H1 (cell line): ENCODE measurements around the gene TBC1D30. TPM values are rescaled to one million over a fixed set of nuclear protein-coding genes. Genes with fewer than 3 reads are reported as not detected.

Source experiments
- CTCF ChIA-PET: fragments of 300-600 bp; sonication (Branson Sonifier 250); formaldehyde crosslinking; loops from one replicate; lab custom pipeline; 2021; ENCODE audit not compliant: partially characterized antibody; lab: Charles Lee
- POLR2A ChIA-PET: fragments of 300-600 bp; sonication (Branson Sonifier 250); formaldehyde crosslinking; loops from one replicate; lab custom pipeline; 2021; ENCODE audit warnings: inconsistent platforms; ENCODE audit not compliant: partially characterized antibody; lab: Charles Lee
- DNase-seq, 2 experiments: peaks; one replicate each; pipeline versions ENCODE4 v3.0.0 to v3.0.0-alpha.2; 2010 to 2022; ENCODE audit warnings: low spot score in 2 of 2, low read depth in 1 of 2, mixed read lengths in 1 of 2
- FAIRE-seq: peaks from 2 replicates; lab custom pipeline; 2011; peaks lifted over from hg19 to GRCh38; lab: Jason Lieb, UNC
- H2AFZ ChIP-seq: 2 replicates; pipeline ENCODE4 v1.8.1; 2012; ENCODE audit warnings: low read length, inconsistent platforms
- H2AK5ac ChIP-seq: 2 replicates; pipeline ENCODE4 v1.6.1; 2013; ENCODE audit warnings: low read depth, low read length
- H2BK120ac ChIP-seq: replicated peaks from 2 replicates; pipeline ENCODE3; 2013; ENCODE audit warnings: low read depth, low read length, inconsistent platforms
- H2BK12ac ChIP-seq: 2 replicates; pipeline ENCODE4 v1.6.1; 2013; ENCODE audit warnings: low read depth, low read length
- H2BK15ac ChIP-seq: 2 replicates; pipeline ENCODE4 v1.6.1; 2013; ENCODE audit warnings: low read length
- H2BK20ac ChIP-seq: 2 replicates; pipeline ENCODE4 v1.6.1; 2013; ENCODE audit warnings: low read length
- H2BK5ac ChIP-seq: 2 replicates; pipeline ENCODE4 v1.6.1; 2013; ENCODE audit warnings: low read depth, low read length
- H3K14ac ChIP-seq: 2 replicates; pipeline ENCODE4 v1.6.1; 2013; ENCODE audit warnings: inconsistent platforms; ENCODE audit not compliant: insufficient read length
- H3K18ac ChIP-seq: 2 replicates; pipeline ENCODE4 v1.6.1; 2013; ENCODE audit warnings: low read length; ENCODE audit errors: extremely low read depth
- H3K23ac ChIP-seq: 2 replicates; pipeline ENCODE4 v1.6.1; 2013; ENCODE audit warnings: inconsistent platforms; ENCODE audit not compliant: insufficient read length
- H3K23me2 ChIP-seq: 2 replicates; pipeline ENCODE4 v1.6.1; 2013; ENCODE audit warnings: low read depth, low read length
- H3K27ac ChIP-seq: 2 replicates; pipeline ENCODE4 v1.6.1; 2011; ENCODE audit warnings: low read depth, low read length, inconsistent platforms
- H3K27me3 ChIP-seq, 4 experiments: replicated peaks in 1 of 4; 1 replicate in 1 of 4; 2 replicates in 3 of 4; pipeline versions ENCODE4 v1.6.1 to v1.8.1; 2011 to 2013; ENCODE audit warnings: low read length in 3 of 4, mild to moderate bottlenecking in 3 of 4, inconsistent platforms in 2 of 4, mixed read lengths in 2 of 4, moderate library complexity in 1 of 4; ENCODE audit not compliant: control insufficient read depth in 3 of 4, insufficient read depth in 3 of 4; ENCODE audit errors: extremely low read depth in 1 of 4
- H3K36me3 ChIP-seq, 4 experiments: 2 replicates each; pipeline versions ENCODE4 v1.6.1 to v1.8.1; 2011 to 2013; ENCODE audit warnings: mild to moderate bottlenecking in 4 of 4, low read length in 3 of 4, moderate library complexity in 2 of 4, control low read depth in 1 of 4, inconsistent platforms in 1 of 4; ENCODE audit not compliant: insufficient read depth in 4 of 4, control insufficient read depth in 2 of 4
- H3K4ac ChIP-seq: replicated peaks from 2 replicates; pipeline ENCODE3; 2013; ENCODE audit warnings: low read length, low read depth, mixed read lengths, inconsistent platforms; ENCODE audit not compliant: insufficient read length
- H3K4me1 ChIP-seq, 4 experiments: replicated peaks in 1 of 4; 1 replicate in 1 of 4; 2 replicates in 3 of 4; pipeline versions ENCODE4 v1.6.1 to v1.8.1; 2011 to 2013; ENCODE audit warnings: low read length in 3 of 4, inconsistent platforms in 2 of 4, mixed read lengths in 1 of 4; ENCODE audit not compliant: insufficient read depth in 4 of 4, control insufficient read depth in 3 of 4
- H3K4me2 ChIP-seq, 2 experiments: 2 replicates each; pipeline versions ENCODE4 v1.6.1 to v1.8.1; 2011 to 2013; ENCODE audit warnings: low read depth in 2 of 2, low read length in 2 of 2, control low read depth in 1 of 2, inconsistent platforms in 1 of 2, mild to moderate bottlenecking in 1 of 2; ENCODE audit not compliant: insufficient read depth in 1 of 2
- H3K4me3 ChIP-seq, 4 experiments: fragments of 200-600, 300-600 bp in 1 of 4; sonication (generic), shearing (Covaris generic), sonication (Bioruptor Twin) in 1 of 4; 2 replicates each; pipeline versions ENCODE4 v1.5.1 to v1.8.1; 2011 to 2016; ENCODE audit warnings: low read length in 4 of 4, low read depth in 3 of 4, control low read depth in 2 of 4, inconsistent platforms in 2 of 4, mild to moderate bottlenecking in 2 of 4, mixed read lengths in 1 of 4, moderate library complexity in 1 of 4; ENCODE audit not compliant: insufficient read depth in 2 of 4; ENCODE audit errors: extremely low read depth in 1 of 4
- H3K56ac ChIP-seq: replicated peaks from 2 replicates; pipeline ENCODE3; 2013; ENCODE audit warnings: low read depth, mild to moderate bottlenecking, mixed read lengths, low read length, inconsistent platforms; ENCODE audit not compliant: insufficient read length
- H3K79me1 ChIP-seq: 2 replicates; pipeline ENCODE4 v1.6.1; 2013; ENCODE audit warnings: low read depth, low read length, control low read depth
- H3K79me2 ChIP-seq, 2 experiments: 2 replicates each; pipeline versions ENCODE4 v1.6.1 to v1.8.1; 2012 to 2013; ENCODE audit warnings: low read length in 2 of 2, mild to moderate bottlenecking in 2 of 2, inconsistent platforms in 1 of 2; ENCODE audit not compliant: insufficient read depth in 2 of 2, control insufficient read depth in 1 of 2
- H3K9ac ChIP-seq, 4 experiments: replicated peaks in 1 of 4; 1 replicate in 1 of 4; 2 replicates in 3 of 4; pipeline versions ENCODE4 v1.6.1 to v1.8.1; 2011 to 2013; ENCODE audit warnings: low read depth in 3 of 4, low read length in 3 of 4, control low read depth in 2 of 4, mild to moderate bottlenecking in 2 of 4, moderate library complexity in 2 of 4, inconsistent platforms in 1 of 4; ENCODE audit errors: extremely low read depth in 1 of 4
- H3K9me3 ChIP-seq, 2 experiments: 2 replicates each; pipeline versions ENCODE4 v1.6.1 to v1.8.1; 2012 to 2013; ENCODE audit warnings: mild to moderate bottlenecking in 2 of 2, moderate library complexity in 2 of 2, control low read depth in 1 of 2, inconsistent platforms in 1 of 2, low read depth in 1 of 2, low read length in 1 of 2, mixed read lengths in 1 of 2; ENCODE audit not compliant: insufficient read depth in 2 of 2
- H4K20me1 ChIP-seq, 2 experiments: replicated peaks in 1 of 2; 2 replicates each; pipeline versions ENCODE3 to v1.8.1; 2011 to 2013; ENCODE audit warnings: inconsistent platforms in 2 of 2, low read length in 2 of 2, mild to moderate bottlenecking in 1 of 2; ENCODE audit not compliant: insufficient read depth in 2 of 2, control insufficient read depth in 1 of 2
- H4K5ac ChIP-seq: 2 replicates; pipeline ENCODE4 v1.6.1; 2013; ENCODE audit warnings: low read length, low read depth, mixed read lengths, inconsistent platforms; ENCODE audit not compliant: insufficient read length
- H4K8ac ChIP-seq: 2 replicates; pipeline ENCODE4 v1.8.0; 2013; ENCODE audit warnings: mild to moderate bottlenecking, moderate library complexity, low read length, inconsistent platforms; ENCODE audit not compliant: insufficient read depth; ENCODE audit errors: extremely low read depth
- H4K91ac ChIP-seq: replicated peaks from 2 replicates; pipeline ENCODE3; 2013; ENCODE audit warnings: low read length, mixed read lengths, inconsistent platforms; ENCODE audit not compliant: insufficient read length
- ASH2L ChIP-seq: fragments of 200-600, 300-600 bp; sonication (generic); IDR thresholded peaks from one replicate; pipeline ENCODE4 v1.7.1; 2017; ENCODE audit warnings: low read length
- BACH1 ChIP-seq: IDR thresholded peaks from 2 replicates; pipeline ENCODE4 v1.6.1; 2012; ENCODE audit warnings: low read length, improper control_type of control experiment
- CREB1 ChIP-seq: IDR thresholded peaks from 2 replicates; pipeline ENCODE4 v1.6.1; 2012; ENCODE audit warnings: inconsistent platforms
- CTBP2 ChIP-seq: IDR thresholded peaks from 2 replicates; pipeline ENCODE4 v1.7.0; 2011; ENCODE audit warnings: borderline replicate concordance, mild to moderate bottlenecking, moderate library complexity, mixed read lengths, low read length; ENCODE audit not compliant: insufficient read depth, insufficient read length
- HDAC6 ChIP-seq: IDR thresholded peaks from one replicate; pipeline ENCODE4 v1.7.1; 2012; ENCODE audit warnings: low read depth, mild to moderate bottlenecking, inconsistent platforms, low read length, moderate library complexity
- JUND ChIP-seq: IDR thresholded peaks from 2 replicates; pipeline ENCODE4 v1.6.1; 2011; ENCODE audit warnings: mild to moderate bottlenecking, improper control_type of control experiment, low read length
- MAFK ChIP-seq: IDR thresholded peaks from 2 replicates; pipeline ENCODE4 v1.6.1; 2012; ENCODE audit warnings: low read depth, mild to moderate bottlenecking, improper control_type of control experiment, low read length
- NANOG ChIP-seq: IDR thresholded peaks from 2 replicates; pipeline ENCODE4 v1.6.1; 2011; ENCODE audit warnings: low read length, low read depth, mild to moderate bottlenecking, inconsistent platforms; ENCODE audit not compliant: insufficient read depth, poor library complexity, severe bottlenecking
- RBBP5 ChIP-seq: IDR thresholded peaks from 2 replicates; pipeline ENCODE4 v1.7.1; 2012; ENCODE audit warnings: low read depth, mild to moderate bottlenecking, inconsistent platforms, low read length, moderate library complexity, borderline replicate concordance
- RFX5 ChIP-seq: IDR thresholded peaks from 2 replicates; pipeline ENCODE4 v1.6.1; 2011; ENCODE audit warnings: low read depth, low read length, improper control_type of control experiment, borderline replicate concordance
- RNF2 ChIP-seq: fragments of 200-900, 300-1000 bp; sonication (generic); IDR thresholded peaks from 2 replicates; pipeline ENCODE4 v1.7.1; 2016; ENCODE audit warnings: borderline replicate concordance, low read depth, mild to moderate bottlenecking, antibody characterized with exemption, low read length; ENCODE audit not compliant: poor library complexity, severe bottlenecking; ENCODE audit errors: missing control alignments
- TCF12 ChIP-seq: IDR thresholded peaks from 2 replicates; pipeline ENCODE4 v1.6.1; 2011; ENCODE audit warnings: low read depth, mild to moderate bottlenecking, low read length
- USF2 ChIP-seq: IDR thresholded peaks from 2 replicates; pipeline ENCODE4 v1.6.1; 2011; ENCODE audit warnings: low read length, improper control_type of control experiment
- WGBS, 2 experiments: shearing (Covaris generic) in 1 of 2; methylation state at CpG; one replicate each; pipeline versions ENCODE4 v1.1.6 to v1.1.7; 2013 to 2015; ENCODE audit warnings: low lambda C conversion rate in 2 of 2, mixed read lengths in 2 of 2, inconsistent platforms in 1 of 2, low coverage in 1 of 2, missing lambda C conversion rate in 1 of 2; ENCODE audit not compliant: insufficient replicate concordance in 2 of 2, insufficient coverage in 1 of 2, insufficient read length in 1 of 2; ENCODE audit errors: extremely low coverage in 1 of 2, missing lambda C conversion rate in 1 of 2; 5-methylcytosine and 5-hydroxymethylcytosine counted together
- polyA plus RNA-seq, 7 experiments: library from polyadenylated mRNA; depleted of rRNA in 3 of 7; stranded (reverse) in 5 of 7; unstranded in 2 of 7; fragments of >200 nt in 5 of 7; fragments of 200-250 nt in 2 of 7; gene quantifications; 1 replicate in 5 of 7; 2 replicates in 1 of 7; 4 replicates in 1 of 7; pipeline versions ENCODE4 v1.2.1 to v1.2.3, GENCODE V29; 2011 to 2013; ENCODE audit warnings: missing spikeins in 2 of 7, mixed read lengths in 2 of 7
- total RNA-seq: library from RNA; stranded (reverse); fragmentation: NEBNext Ultra II Directional; extraction: Animal tissue kit (Norgen Biotek cat#: 25700); gene quantifications from 2 replicates; pipeline ENCODE4 v1.2.1, GENCODE V29; 2021

Gene TBC1D30
- total and polyA plus RNA-seq, 2 of the 8 experiments (the other 6 are each of a cell fraction or from before 2014, with no cell fraction given) = 2.8 to 5.5 TPM

GRCh38 chr12:64806173-64806572 is 18.3 kb upstream of the TBC1D30 start:
- H2BK15ac ChIP-seq = no peak overlapping the region
- no peaks in the 10 kb centered on the region for H3K79me2 ChIP-seq
- ChIA-PET CTCF (interaction anchor here (1.3 to 3.6 kb wide), 4 partner anchors 10 to 316 kb away, joined by 3 to 25 read pairs (median 5); no protein-coding TSS in a partner anchor), POLR2A (no interaction called here)
- no peak for FAIRE-seq
- no peaks in the 10 kb centered on the region for H3K36me3 ChIP-seq
- no peaks in the 10 kb centered on the region for H4K20me1 ChIP-seq
- H2AK5ac ChIP-seq = no peak overlapping the region
- no peak overlapping the region for H4K8ac ChIP-seq
- no peak overlapping the region for H3K56ac ChIP-seq
- no peak overlapping the region for H2BK12ac ChIP-seq
- H3K9ac ChIP-seq = no peak overlapping the region
- H4K5ac ChIP-seq = no peak overlapping the region
- no peak overlapping the region for H3K18ac ChIP-seq
- no peak overlapping the region for H2AFZ ChIP-seq
- H3K27ac ChIP-seq = no peak overlapping the region
- H3K4me2 ChIP-seq = no peak overlapping the region
- peaks cover 0 to 1% (median 0%) of the 10 kb centered on the region in 4 experiments; a peak in 1 of 7 replicates for H3K27me3 ChIP-seq
- H2BK20ac ChIP-seq = no peak overlapping the region
- H3K4me1 ChIP-seq = no peaks in the 10 kb centered on the region
- DNase-seq = no peak
- H3K4ac ChIP-seq = no peak overlapping the region
- no peak overlapping the region for H2BK5ac ChIP-seq
- H3K23me2 ChIP-seq = no peaks in the 10 kb centered on the region
- no peaks in the 10 kb centered on the region for H3K79me1 ChIP-seq
- H2BK120ac ChIP-seq = no peak overlapping the region
- H3K14ac ChIP-seq = no peak overlapping the region
- 90% methylated on average over 2 of the region's 2 CpGs; no CpG with 5 or more reads in 1 of the 2 experiments for WGBS, 2 experiments
- no peak overlapping the region for H4K91ac ChIP-seq
- no peak overlapping the region for H3K4me3 ChIP-seq
- no peaks in the 10 kb centered on the region for H3K9me3 ChIP-seq
- no peak overlapping the region for H3K23ac ChIP-seq
- TF ChIP-seq TCF12 = no peak
- no peak for TF ChIP-seq ASH2L
- TF ChIP-seq RNF2 = no peak
- no peak for TF ChIP-seq JUND
- no peak for TF ChIP-seq MAFK
- TF ChIP-seq HDAC6 = no peak
- no peak for TF ChIP-seq BACH1
- TF ChIP-seq NANOG = no peak
- TF ChIP-seq RFX5 = no peak
- TF ChIP-seq RBBP5 = no peak
- TF ChIP-seq CTBP2 = no peak
- TF ChIP-seq USF2 = no peak
- no peak for TF ChIP-seq CREB1
